NCI-H2227 treated with DMSO at 0.1 percent for 48 hours (cell line): ENCODE results near the gene CLDN18.

Experiments used
- DNase-seq: peaks from one replicate; lab custom pipeline; 2025; lab: John Stamatoyannopoulos, UW

Gene CLDN18

DNA sequence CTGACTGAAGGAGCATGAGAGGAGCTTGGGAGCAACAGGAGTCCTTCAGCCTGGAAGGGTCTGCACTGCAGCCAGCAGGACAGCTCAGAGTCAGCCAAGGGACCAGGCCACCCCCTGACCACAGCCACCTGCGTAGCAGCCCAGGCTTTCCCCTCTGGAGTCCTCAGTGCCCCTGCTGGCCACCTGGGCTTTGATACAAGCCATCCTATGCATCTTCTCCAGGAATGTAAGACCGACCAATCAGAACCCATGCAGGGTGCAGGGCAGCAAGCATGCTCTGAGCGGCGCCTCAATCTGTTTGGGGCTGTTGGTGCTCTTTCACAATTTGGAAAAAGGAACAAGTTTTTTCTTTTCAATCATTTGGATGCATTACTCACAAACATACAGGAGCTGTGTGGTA lies 53.5 kb downstream of the CLDN18 start:
- DNase-seq = no peak

DNA sequence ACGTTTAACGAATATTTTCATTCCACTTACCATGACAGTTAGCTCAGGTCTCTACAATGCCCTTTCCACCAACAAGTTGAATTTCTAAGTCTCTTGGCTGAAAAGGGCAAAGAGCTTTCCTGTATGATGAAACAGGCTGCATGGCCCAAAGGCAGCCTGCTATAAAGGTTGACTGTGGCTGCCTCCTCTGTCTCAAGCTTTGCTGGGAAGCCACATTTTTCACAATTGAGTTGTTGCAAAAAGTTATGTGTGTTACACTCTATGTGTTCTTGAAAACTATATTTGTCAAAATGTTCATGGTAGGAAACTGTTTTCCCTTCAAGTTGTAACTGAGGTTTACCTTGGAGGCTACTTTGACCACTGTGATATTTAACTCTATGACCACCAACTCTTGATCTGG lies 56.0 kb downstream of the CLDN18 start:
- DNase-seq = no peak

DNA sequence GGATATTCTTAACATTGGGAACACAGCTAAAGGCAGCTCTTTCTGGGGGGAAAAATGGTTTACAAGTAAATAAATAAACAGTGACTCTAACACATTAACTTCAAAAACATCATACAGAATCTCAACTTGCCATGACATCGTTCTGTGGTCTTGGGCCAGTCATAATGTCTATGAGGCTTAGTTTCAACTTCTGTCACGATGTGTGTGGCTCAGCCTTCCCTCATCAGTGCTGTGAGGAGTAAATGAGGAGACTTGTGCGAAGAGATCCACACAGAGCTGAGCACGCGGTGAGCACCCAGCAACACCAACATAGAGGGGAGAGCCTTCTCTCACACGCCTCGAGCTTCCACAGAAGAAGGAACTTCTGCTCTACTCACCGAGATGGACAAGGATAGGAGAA lies 56.4 kb downstream of the CLDN18 start:
- DNase-seq = no peak

DNA sequence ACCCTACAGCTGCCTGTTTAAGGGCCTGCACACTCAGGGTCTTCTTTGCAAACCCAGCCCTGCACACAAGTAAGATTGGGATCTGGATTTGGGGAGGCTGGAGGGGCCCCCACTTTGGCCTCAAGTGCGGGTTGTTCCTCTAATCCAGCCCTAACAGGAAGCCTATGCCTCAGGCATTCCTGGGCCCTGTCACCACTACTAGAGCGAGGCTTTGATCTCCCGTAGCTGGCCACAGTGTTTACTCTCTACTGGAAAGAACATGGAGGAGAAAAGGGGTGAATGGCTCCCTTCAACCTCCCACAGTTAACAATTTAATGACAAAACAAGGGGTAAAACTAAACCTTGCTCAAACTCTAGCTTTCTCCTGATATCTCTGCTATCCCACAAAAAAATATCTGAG lies 57.0 kb downstream of the CLDN18 start:
- no peak for DNase-seq

DNA sequence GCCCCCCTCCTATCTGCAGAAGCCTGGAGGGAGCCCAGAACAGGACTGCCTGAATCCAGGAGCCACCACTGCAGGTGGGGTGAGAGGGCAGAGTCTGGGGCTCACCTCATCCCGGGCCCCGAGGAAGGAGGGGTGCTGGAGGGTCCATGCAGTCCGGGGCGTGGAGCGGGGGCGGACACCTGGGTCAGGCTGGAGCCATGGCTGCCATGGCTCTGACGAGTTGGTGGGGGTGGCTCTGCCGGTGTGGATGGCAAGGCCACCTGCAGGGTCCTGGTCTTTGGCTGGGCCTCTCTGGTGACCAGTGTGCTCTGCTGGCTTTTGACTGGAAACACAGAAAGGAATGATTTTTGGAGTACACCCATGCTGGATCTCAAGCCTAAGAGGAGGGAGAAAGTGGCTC lies 58.1 kb downstream of the CLDN18 start:
- DNase-seq = no peak

DNA sequence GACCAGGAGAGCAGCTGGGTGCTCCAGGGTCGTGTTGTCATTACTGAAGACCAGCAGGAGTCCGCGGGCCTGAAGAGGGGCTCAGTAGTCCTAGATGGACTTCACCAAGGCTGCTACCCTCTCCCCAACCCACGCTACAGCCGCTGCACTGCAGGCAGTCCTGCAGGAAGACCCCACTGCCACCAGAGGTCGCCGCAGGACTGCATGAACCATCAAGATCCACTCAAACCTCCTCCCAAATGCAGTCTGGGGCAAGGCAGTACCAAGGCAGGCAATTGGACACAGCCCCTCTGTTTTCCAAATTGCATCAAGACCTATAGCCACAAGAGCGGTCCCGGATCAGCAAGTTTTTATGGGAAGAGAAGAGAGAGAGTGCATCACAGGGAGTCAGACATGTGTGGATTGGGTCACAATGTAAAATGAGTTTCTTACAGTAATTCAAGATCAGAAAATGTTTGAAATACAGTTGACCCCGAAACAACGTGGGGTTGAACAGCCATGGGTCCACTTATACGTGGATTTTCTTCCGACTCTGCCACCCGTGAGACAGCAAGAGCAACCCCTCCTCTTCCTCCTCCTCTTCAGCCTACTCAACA lies 58.7 kb downstream of the CLDN18 start:
- peak; percentile 62 for DNase-seq

DNA sequence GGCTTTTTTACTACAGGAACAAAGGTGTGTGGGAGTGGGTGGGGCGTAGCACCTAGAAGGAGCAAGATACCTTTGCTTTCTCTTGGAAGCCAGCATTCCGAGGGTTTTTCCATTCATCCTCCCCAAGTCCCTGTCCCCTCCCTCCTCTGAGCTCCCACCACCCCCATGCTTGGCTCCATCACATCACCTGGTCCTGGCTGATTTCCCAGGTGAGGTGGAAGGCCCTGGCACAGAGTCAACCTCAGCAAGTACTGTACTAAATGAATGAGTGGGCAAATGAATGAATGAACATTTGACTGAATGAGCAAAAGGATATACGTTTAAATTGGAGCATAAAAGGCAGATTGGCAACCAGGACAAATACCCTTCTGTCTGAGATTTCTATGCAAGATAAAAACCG lies 60.0 kb downstream of the CLDN18 start:
- no peak for DNase-seq

DNA sequence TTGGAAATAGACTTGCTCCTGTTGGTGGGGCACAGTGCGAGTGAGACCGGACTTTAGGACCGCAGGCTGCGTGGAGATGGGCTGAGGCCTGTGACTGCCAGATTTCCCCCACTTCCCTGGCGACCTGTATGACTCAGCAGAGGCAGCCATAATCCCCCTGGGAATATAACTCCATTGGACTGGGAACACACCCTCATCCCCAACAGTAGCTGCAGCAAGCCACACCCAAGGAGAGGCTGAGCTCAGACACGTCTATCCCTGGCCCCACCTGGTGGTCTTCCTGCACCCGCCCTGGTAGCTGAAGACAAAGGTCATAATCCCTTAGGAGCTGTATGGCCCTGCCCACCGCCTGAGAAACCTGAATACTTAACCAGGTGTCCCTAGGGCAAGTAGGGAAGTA lies 62.8 kb downstream of the CLDN18 start:
- no peak for DNase-seq

DNA sequence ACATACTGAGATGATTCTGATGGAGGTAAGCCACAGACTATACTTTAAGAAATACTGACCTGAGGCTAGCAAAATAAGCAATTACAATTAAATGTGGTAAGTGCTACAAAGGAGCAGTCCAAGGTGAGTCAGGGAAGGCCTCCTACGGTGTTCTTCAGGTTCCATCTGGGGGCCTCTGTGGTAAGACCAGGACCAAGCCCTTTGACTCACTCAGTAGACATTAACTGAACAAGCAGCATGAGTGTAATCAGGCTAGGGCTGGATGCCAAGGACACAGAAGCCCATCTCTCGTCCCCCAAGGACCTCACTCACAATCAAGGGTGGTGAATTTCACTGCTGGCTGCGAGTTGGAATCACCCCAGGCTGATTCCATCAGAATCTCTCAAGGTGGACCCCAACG lies 68.1 kb downstream of the CLDN18 start:
- DNase-seq = no peak

DNA sequence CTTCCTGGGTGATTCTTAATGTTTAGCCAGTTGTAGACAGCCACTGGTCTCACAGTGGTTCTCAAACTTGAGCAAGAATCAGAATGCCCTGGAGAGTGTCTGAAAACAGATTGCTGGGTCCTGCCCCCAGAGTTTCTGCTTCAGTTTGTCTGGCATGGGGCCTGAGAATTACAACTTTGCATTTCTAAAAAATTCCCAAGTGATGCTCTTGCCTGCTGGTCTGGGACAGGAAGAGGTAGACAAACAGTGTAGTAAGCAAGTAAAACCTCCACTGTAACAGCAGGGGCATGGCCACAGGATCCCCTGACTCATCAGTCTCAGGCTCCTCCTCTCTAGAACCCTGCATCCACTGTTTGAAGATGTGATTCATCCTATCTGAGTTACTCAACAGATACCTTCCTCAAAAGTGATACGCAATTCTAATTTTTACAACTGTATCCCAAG lies 69.0 kb downstream of the CLDN18 start:
- no peak for DNase-seq

DNA sequence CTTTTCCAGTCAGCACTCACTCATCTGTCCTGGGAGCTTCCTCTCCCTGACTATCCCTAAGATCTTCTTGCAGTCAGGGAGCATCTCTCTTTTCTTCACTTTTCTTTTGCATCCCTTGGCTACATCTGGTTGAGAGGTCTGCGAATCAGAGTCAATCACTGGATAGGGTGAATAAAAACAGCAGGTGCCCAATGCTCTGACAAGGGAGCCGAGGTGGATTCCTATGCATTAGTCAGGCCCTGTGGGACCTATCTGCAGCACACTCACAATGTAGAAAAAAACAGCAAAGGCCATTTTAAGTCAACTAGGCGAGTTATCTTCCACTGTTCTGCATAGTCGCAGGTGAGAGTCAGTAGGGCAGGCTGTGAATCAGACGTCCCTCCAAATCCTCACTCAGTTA lies 69.9 kb downstream of the CLDN18 start:
- no peak for DNase-seq

DNA sequence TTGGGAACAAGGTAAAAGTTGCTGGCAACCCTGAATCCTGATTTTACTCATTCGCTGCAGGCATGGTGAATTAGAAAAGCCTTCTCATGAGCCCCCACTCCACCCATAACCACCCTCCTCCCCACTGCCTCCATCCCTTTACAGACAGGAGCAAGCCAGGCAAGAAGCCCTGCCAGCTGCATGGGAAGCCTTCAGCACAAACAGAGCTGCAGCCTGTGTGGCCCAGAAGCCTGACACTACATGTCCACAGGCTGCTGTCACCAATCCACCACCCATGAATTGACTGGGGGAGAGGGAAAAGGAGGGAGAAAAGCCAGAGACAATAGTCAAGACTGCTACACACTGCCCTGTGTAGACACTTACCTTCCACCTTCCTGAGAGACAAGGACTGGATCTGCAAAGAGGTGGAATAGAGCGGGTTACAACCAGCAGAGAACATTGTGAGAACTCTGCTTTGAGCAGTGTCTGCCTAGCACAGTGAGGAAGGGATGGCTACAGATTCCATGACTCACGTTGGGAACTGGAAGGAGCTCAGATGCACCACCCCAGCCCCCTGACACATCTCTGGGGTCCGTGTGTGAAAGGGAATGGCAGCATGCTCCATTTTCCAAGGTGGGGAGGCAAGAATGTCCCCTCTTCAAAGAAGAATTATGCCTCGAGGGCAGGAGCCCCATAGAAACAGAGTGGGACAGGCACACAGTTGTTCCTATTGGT lies 71.6 kb downstream of the CLDN18 start:
- no peak for DNase-seq

DNA sequence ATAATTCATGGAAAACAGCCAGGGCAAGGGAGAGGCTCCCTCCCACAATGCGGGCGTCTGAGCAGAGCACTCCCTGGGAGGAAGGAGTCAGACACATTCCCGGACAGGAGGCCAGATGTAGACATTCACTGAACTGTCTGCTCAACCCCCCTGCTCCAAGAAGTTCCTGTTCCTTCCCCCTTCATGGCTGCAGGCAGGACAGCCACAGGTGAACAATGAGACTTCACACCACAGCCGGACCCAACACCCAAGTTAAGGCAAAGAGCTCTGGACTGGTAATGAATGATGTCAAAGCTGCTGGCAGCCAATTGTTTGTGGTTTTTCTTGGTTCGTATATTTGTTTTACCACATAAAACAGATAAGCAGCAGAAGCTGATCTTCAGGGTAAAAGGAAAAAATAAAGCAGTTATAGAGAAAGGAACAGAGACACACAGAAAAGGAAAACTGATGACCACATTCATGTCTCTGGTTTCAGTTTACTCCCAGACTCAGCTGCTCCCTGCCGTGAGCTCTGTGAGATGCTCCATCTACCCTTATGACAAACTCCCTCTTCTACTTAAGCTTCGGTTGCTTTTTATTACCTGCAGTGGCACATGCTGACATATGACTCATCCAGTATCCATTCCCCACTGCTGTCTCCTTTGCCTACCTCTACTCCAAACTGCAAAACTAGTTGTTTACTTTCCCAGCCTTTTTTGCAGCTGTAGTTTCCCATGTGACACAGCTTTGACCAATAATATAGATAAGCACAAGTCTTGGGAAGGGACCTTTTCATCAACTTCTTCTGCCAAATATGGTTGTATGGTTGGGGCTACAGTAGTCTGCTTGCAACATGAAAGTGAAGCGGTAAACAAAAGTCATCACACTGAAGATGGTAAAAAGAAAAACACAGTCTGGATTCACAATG lies 72.4 kb downstream of the CLDN18 start:
- DNase-seq = no peak

DNA sequence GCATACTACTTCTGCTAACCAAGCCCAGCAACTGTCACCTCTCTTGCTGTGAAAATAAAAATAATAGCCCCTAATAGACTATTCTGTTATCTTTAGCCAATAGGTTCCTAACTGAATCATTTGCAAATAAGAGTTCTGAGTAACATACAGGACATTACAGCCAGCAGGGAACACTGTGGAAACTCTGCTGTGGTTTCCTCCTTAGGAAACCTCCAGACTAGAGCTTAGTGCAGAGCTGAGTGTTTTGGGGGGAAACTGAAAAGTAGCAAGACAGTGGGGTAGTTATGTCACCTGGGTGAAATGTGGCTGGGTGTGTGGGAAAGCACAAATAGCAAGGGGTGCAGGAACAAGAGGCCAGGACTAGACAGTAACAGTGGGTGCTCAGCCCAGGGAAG lies 73.0 kb downstream of the CLDN18 start:
- DNase-seq = no peak
